ENCODE data around the gene ATXN10. TPM values are rescaled to one million over a fixed set of nuclear protein-coding genes. Genes with fewer than 3 reads are reported as not detected.

Gene ATXN10
- total RNA-seq, 4 donors from 2014 or later, result 83.5 to 127 (median 96.6) TPM

DNA sequence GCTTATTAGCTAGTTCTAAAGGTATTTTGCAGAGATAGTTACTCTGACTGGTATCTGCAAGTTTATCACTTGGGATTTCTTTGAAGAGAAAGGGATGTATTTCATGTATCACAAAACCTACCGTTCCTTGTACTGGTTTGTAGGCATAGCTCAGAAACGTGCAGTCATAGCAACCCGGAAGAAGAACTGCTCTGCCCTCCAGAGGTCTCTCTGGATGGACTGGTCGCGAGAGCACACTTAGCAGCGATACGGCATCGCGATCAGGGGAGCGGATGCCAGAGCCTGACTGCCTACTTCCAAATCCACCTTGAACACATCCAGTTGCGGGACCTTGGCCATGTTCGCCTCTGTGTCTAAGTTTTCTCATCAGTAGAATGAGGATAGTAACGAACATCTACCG, 162.0 kb downstream of the ATXN10 start:
- TF ChIP-seq CTCF (IDR thresholded peaks at IDR 0.05; ENCODE audit: low read depth), result no peak

DNA sequence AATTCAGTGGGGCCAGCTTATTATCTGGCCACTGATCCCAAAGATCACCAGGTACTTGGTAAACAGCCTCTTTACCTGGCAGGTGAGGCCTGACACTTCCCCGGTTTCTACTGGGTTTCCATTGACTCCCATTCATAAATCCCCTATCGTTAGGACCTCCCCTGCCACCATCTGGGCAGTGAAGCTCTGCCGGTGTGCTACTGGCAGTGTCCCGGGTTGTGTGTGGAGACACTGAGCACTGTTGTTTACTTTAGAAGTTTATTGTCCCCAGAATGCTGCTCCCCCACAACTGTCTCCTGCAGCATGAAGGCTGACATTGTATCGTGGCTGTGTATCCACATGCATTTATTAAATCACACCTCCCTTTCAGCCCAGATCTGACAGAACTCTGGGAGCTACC, 162.6 kb downstream of the ATXN10 start:
- no peak for TF ChIP-seq CTCF (IDR thresholded peaks at IDR 0.05; ENCODE audit: low read depth)

GRCh38 chr22:45834795-45835194, 163.2 kb downstream of the ATXN10 start:
- no peak for TF ChIP-seq CTCF (IDR thresholded peaks at IDR 0.05; ENCODE audit: low read depth)

DNA sequence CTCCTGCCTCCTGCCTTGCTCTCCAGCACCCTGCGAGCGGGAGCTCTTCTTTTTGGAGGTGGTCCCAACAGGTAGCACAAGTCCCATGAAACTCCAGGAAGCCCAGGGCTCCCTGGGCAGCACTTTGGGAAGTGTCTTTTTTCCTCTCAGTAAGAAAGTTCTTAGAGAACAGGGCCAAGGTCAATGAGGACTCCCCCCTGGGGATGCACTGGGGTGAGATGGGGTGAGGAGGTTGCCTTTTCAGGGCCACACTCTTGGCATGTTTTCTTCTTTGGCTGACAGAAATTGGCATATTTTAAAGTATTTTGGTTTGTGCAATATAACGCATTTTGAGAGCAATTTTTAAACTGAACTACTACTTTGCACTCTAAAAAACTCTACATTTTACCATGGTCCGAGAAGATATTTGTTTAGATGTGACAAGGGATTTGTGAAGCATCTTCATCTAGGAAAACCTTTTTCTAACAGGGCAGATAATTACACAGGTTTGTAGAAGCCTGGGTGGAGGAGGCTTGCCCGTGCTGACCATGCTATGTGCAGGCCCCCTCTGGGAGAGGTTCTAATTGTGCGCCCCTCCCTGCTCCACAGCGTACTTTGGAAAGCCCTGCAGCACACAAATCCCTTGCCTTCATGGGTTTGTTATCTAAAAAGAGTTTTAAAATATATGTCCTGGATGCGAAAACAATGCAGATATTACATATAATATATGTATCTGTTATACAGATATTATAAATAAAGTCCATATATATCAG, 165.0 kb downstream of the ATXN10 start:
- TF ChIP-seq CTCF (IDR thresholded peaks at IDR 0.05; ENCODE audit: low read depth), result no peak

DNA sequence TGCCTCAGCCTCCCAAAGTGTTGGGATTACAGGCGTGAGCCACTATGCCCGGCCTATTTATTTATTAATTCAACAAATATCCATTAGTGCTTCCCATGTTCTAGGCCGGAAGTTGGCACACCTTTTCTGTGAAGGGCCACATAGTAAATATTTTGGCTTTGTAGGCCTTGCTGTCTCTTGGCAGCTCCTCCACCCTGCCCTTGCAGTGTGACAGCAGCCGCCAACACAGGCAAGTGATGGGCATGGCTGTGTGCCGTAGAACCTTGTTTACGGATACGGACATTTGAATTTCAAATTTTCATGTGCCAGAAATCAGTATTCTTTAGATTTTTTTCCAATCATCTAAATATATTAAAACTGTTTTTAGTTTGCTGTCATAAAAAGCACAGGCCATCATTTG, 165.9 kb downstream of the ATXN10 start:
- TF ChIP-seq CTCF (IDR thresholded peaks at IDR 0.05; ENCODE audit: low read depth), result no peak

GRCh38 chr22:45838305-45838887, 166.8 kb downstream of the ATXN10 start:
- no peak for TF ChIP-seq CTCF (IDR thresholded peaks at IDR 0.05; ENCODE audit: low read depth)

- TF ChIP-seq CTCF (IDR thresholded peaks at IDR 0.05; ENCODE audit: low read depth), result no peak
Observed at GRCh38 chr22:45840483-45840882, 168.8 kb downstream of the ATXN10 start.

Data from subcutaneous adipose tissue (tissue), 4 donors.